Right lobe of liver (tissue), 4 donors: ENCODE results near the gene ZNF365.

Experiments
- CTCF ChIP-seq, 4 donors: fragments of 200-600 bp in 3 of 4; fragments of 450-650 bp in 1 of 4; IDR thresholded peaks; one replicate each; pipeline versions ENCODE4 v1.5.1 to v1.8.0; 2016 to 2022; ENCODE audit warnings: antibody characterized with exemption in 4 of 4, mild to moderate bottlenecking in 2 of 4
- POLR2A ChIP-seq: fragments of 450-650 bp; IDR thresholded peaks from one replicate; pipeline ENCODE4 v1.6.1; 2017; ENCODE audit warnings: antibody characterized with exemption, mild to moderate bottlenecking
- donor health status: DM: no; HTN: no; CAD: no.
- donor health status: DM: no; HTN: no; CAD: no.
- donor health status: DM: no; HTN: yes; CAD: no.

DNA sequence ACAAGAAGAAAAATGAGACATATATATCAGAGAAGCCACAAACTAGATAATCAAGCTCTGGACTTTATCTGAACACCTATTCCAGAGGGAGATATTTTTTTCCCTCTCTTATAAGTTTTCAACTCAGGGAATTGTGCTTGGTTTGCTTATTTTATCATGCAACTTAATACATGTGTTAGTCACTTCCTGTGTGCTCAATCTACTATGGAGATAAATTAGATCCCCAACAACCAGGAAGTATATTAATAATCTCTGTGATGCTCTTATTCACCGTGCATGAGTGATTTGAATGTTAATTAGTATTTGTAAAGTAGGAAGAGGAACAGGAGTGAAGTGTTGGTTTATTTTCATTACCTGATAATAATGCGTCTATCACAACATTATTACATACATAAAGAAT is 38.8 kb upstream of the ZNF365 start:
- TF ChIP-seq CTCF (IDR thresholded peaks at IDR 0.05) (no peak), POLR2A (no peak)
